Measurements from ENCODE around the gene CAST.
"Not testable (repeated sequence)": the region's sequence is repeated elsewhere in the genome, so short reads cannot be mapped to it uniquely, and the experiment has no call there.

Gene CAST

GRCh38 chr5:96661855-96662724, at the start of gene CAST:
Gene CAST, plus strand, starts transcription at chr5:96662376. Its CDS starts 47 bp downstream, at chr5:96662423.
- DNase-seq (ENCODE audit: low spot score), result peak; percentile 81

- peak; percentile 47 for DNase-seq (ENCODE audit: low spot score)
Measured at GRCh38 chr5:96614110-96614691, 48.0 kb upstream of the CAST start.

- no peak for DNase-seq (ENCODE audit: low spot score)
Measured at GRCh38 chr5:96615223-96615622, 47.0 kb upstream of the CAST start.

GRCh38 chr5:96616801-96617200, 45.4 kb upstream of the CAST start:
- no peak for DNase-seq (ENCODE audit: low spot score)

GRCh38 chr5:96618311-96619016, 43.7 kb upstream of the CAST start:
- DNase-seq (ENCODE audit: low spot score), result not testable (repeated sequence)

- DNase-seq (ENCODE audit: low spot score), result no peak
Measured at GRCh38 chr5:96619946-96620345, 42.2 kb upstream of the CAST start.

- no peak for DNase-seq (ENCODE audit: low spot score)
Measured at GRCh38 chr5:96624596-96624995, 37.6 kb upstream of the CAST start.

- DNase-seq (ENCODE audit: low spot score), result no peak
Measured at GRCh38 chr5:96625365-96625764, 36.8 kb upstream of the CAST start.

- DNase-seq (ENCODE audit: low spot score), result no peak
Measured at GRCh38 chr5:96626956-96627355, 35.2 kb upstream of the CAST start.

GRCh38 chr5:96627792-96628398, 34.3 kb upstream of the CAST start:
- peak; percentile 27 for DNase-seq (ENCODE audit: low spot score)

GRCh38 chr5:96628406-96628805, 33.8 kb upstream of the CAST start:
- no peak for DNase-seq (ENCODE audit: low spot score)

GRCh38 chr5:96629774-96630173, 32.4 kb upstream of the CAST start:
- DNase-seq (ENCODE audit: low spot score), result peak; percentile 76

GRCh38 chr5:96633820-96634219, 28.4 kb upstream of the CAST start:
- DNase-seq (ENCODE audit: low spot score), result no peak

GRCh38 chr5:96634881-96635280, 27.3 kb upstream of the CAST start:
- no peak for DNase-seq (ENCODE audit: low spot score)

- no peak for DNase-seq (ENCODE audit: low spot score)
Measured at GRCh38 chr5:96636046-96636445, 26.1 kb upstream of the CAST start.

- DNase-seq (ENCODE audit: low spot score), result no peak
Measured at GRCh38 chr5:96636594-96636993, 25.6 kb upstream of the CAST start.

- DNase-seq (ENCODE audit: low spot score), result no peak
Measured at GRCh38 chr5:96637196-96637595, 25.0 kb upstream of the CAST start.

GRCh38 chr5:96638561-96638960, 23.6 kb upstream of the CAST start:
- no peak for DNase-seq (ENCODE audit: low spot score)

GRCh38 chr5:96640696-96641095, 21.5 kb upstream of the CAST start:
- DNase-seq (ENCODE audit: low spot score), result no peak

- DNase-seq (ENCODE audit: low spot score), result no peak
Measured at GRCh38 chr5:96641368-96642280, 20.6 kb upstream of the CAST start.

GRCh38 chr5:96642281-96642640, 19.9 kb upstream of the CAST start:
- no peak for DNase-seq (ENCODE audit: low spot score)

GRCh38 chr5:96645091-96645490, 17.1 kb upstream of the CAST start:
- DNase-seq (ENCODE audit: low spot score), result no peak

All from COLO829 (cell line).